Mesenteric fat pad (tissue), 1 donor: ENCODE results near the gene VPREB1. TPM values are rescaled to one million over a fixed set of nuclear protein-coding genes. Genes with fewer than 3 reads are reported as not detected.
"Not testable (repeated sequence)": the region's sequence is repeated elsewhere in the genome, so short reads cannot be mapped to it uniquely, and the experiment has no call there.

Source experiments
- DNase-seq: peaks from one replicate; pipeline ENCODE4 v3.0.0-alpha.2; 2020; ENCODE audit warnings: low spot score
- total RNA-seq: library from RNA; stranded (reverse); fragmentation: NEBNext Ultra II Directional; extraction: Animal tissue kit (Norgen Biotek cat#: 25700); gene quantifications from one replicate; pipeline ENCODE4 v1.2.1, GENCODE V29; 2021
- donor health status: DM: yes; HTN: yes; CAD: no.

VPREB1 gene
- total RNA-seq, 1 donor from 2014 or later: not detected

- no peak for DNase-seq
Measured at GRCh38 chr22:22213231-22213630, 31.4 kb upstream of the VPREB1 start.

- no peak for DNase-seq
Measured at GRCh38 chr22:22214819-22215329, 29.7 kb upstream of the VPREB1 start.

GRCh38 chr22:22215659-22216449, 28.7 kb upstream of the VPREB1 start:
- DNase-seq: no peak

GRCh38 chr22:22216450-22216959, 28.1 kb upstream of the VPREB1 start:
- DNase-seq: no peak

GRCh38 chr22:22218302-22218701, 26.3 kb upstream of the VPREB1 start:
- no peak for DNase-seq

GRCh38 chr22:22219140-22219996, 25.2 kb upstream of the VPREB1 start:
- DNase-seq: no peak

- not testable (repeated sequence) for DNase-seq
Measured at GRCh38 chr22:22221043-22221442, 23.5 kb upstream of the VPREB1 start.

- DNase-seq: no peak
Measured at GRCh38 chr22:22226448-22227187, 18.0 kb upstream of the VPREB1 start.

GRCh38 chr22:22228421-22228820, 16.2 kb upstream of the VPREB1 start:
- DNase-seq: no peak

- no peak for DNase-seq
Measured at GRCh38 chr22:22228921-22229320, 15.7 kb upstream of the VPREB1 start.

- DNase-seq: no peak
Measured at GRCh38 chr22:22229683-22230420, 14.7 kb upstream of the VPREB1 start.

- no peak for DNase-seq
Measured at GRCh38 chr22:22230438-22230837, 14.1 kb upstream of the VPREB1 start.

- DNase-seq: no peak
Measured at GRCh38 chr22:22233081-22233480, 11.5 kb upstream of the VPREB1 start.

- no peak for DNase-seq
Measured at GRCh38 chr22:22235558-22235957, 9.0 kb upstream of the VPREB1 start.

- DNase-seq: no peak
Measured at GRCh38 chr22:22237521-22237920, 7.1 kb upstream of the VPREB1 start.

- DNase-seq: no peak
Measured at GRCh38 chr22:22239311-22239939, 5.2 kb upstream of the VPREB1 start.

GRCh38 chr22:22241554-22241898, 3.1 kb upstream of the VPREB1 start:
- DNase-seq: no peak

- no peak for DNase-seq
Measured at GRCh38 chr22:22242488-22242887, 2.1 kb upstream of the VPREB1 start.

GRCh38 chr22:22243033-22243680, 1.4 kb upstream of the VPREB1 start:
- no peak for DNase-seq
